ENCODE measurements around the gene TMC7.

The TMC7 gene

GRCh38 chr16:19008245-19009169 lies 24.8 kb downstream of the TMC7 start:
- peaks cover 24% of the 10 kb centered on the region for H3K36me3 Mint-ChIP-seq (ENCODE audit: low read depth)
- no peak for DNase-seq
- no peak overlapping the region for H3K4me3 Mint-ChIP-seq
- TF ChIP-seq CTCF (IDR thresholded peaks at IDR 0.05) = no peak
- no peaks in the 10 kb centered on the region for H3K27me3 Mint-ChIP-seq (ENCODE audit: low read depth, poor library complexity)
- peaks cover 6% of the 10 kb centered on the region for H3K4me1 Mint-ChIP-seq
- H3K9me3 Mint-ChIP-seq = peaks cover 15% of the 10 kb centered on the region
- H3K27ac Mint-ChIP-seq = no peak overlapping the region

GRCh38 chr16:19011169-19011731 lies 27.5 kb downstream of the TMC7 start:
- Mint-ChIP-seq H3K4me3 (no peak overlapping the region), H3K27me3 (ENCODE audit: low read depth, poor library complexity) (peaks cover 6% of the 10 kb centered on the region), H3K9me3 (peaks cover 15% of the 10 kb centered on the region), H3K36me3 (ENCODE audit: low read depth) (peaks cover 24% of the 10 kb centered on the region), H3K4me1 (peaks cover 6% of the 10 kb centered on the region), H3K27ac (no peak overlapping the region)
- no peak for TF ChIP-seq CTCF (IDR thresholded peaks at IDR 0.05)
- no peak for DNase-seq

GRCh38 chr16:19014461-19014860 lies 30.7 kb downstream of the TMC7 start:
- Mint-ChIP-seq H3K27me3 (ENCODE audit: low read depth, poor library complexity) (peaks cover 6% of the 10 kb centered on the region), H3K27ac (peak overlapping the region; percentile 39), H3K36me3 (ENCODE audit: low read depth) (peaks cover 12% of the 10 kb centered on the region), H3K4me3 (no peak overlapping the region), H3K9me3 (peaks cover 11% of the 10 kb centered on the region), H3K4me1 (no peaks in the 10 kb centered on the region)
- no peak for TF ChIP-seq CTCF (IDR thresholded peaks at IDR 0.05)
- DNase-seq = no peak

GRCh38 chr16:19017179-19017578 lies 33.4 kb downstream of the TMC7 start:
- no peaks in the 10 kb centered on the region for H3K4me1 Mint-ChIP-seq
- H3K27me3 Mint-ChIP-seq (ENCODE audit: low read depth, poor library complexity) = peaks cover 6% of the 10 kb centered on the region
- DNase-seq = no peak
- TF ChIP-seq CTCF (IDR thresholded peaks at IDR 0.05) = no peak
- no peak overlapping the region for H3K4me3 Mint-ChIP-seq
- H3K27ac Mint-ChIP-seq = no peak overlapping the region
- peaks cover 12% of the 10 kb centered on the region for H3K36me3 Mint-ChIP-seq (ENCODE audit: low read depth)
- H3K9me3 Mint-ChIP-seq = no peaks in the 10 kb centered on the region

GRCh38 chr16:19020689-19021088 lies 37.0 kb downstream of the TMC7 start:
- Mint-ChIP-seq H3K36me3 (ENCODE audit: low read depth) (peaks cover 17% of the 10 kb centered on the region), H3K9me3 (no peaks in the 10 kb centered on the region), H3K4me1 (no peaks in the 10 kb centered on the region), H3K27me3 (ENCODE audit: low read depth, poor library complexity) (peaks cover 4% of the 10 kb centered on the region), H3K27ac (no peak overlapping the region), H3K4me3 (no peak overlapping the region)
- no peak for TF ChIP-seq CTCF (IDR thresholded peaks at IDR 0.05)
- DNase-seq = no peak

Measured in nephron progenitor cell (in vitro differentiated cells).